DMS79 treated with DMSO at 0.1 percent for 48 hours (cell line): ENCODE measurements around the gene SARS2.
"Not testable (repeated sequence)": the region's sequence is repeated elsewhere in the genome, so short reads cannot be mapped to it uniquely, and the experiment has no call there.

Experiments
- DNase-seq: peaks from one replicate; lab custom pipeline; 2025; lab: John Stamatoyannopoulos, UW

SARS2 gene, protein sequence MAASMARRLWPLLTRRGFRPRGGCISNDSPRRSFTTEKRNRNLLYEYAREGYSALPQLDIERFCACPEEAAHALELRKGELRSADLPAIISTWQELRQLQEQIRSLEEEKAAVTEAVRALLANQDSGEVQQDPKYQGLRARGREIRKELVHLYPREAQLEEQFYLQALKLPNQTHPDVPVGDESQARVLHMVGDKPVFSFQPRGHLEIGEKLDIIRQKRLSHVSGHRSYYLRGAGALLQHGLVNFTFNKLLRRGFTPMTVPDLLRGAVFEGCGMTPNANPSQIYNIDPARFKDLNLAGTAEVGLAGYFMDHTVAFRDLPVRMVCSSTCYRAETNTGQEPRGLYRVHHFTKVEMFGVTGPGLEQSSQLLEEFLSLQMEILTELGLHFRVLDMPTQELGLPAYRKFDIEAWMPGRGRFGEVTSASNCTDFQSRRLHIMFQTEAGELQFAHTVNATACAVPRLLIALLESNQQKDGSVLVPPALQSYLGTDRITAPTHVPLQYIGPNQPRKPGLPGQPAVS

DNA sequence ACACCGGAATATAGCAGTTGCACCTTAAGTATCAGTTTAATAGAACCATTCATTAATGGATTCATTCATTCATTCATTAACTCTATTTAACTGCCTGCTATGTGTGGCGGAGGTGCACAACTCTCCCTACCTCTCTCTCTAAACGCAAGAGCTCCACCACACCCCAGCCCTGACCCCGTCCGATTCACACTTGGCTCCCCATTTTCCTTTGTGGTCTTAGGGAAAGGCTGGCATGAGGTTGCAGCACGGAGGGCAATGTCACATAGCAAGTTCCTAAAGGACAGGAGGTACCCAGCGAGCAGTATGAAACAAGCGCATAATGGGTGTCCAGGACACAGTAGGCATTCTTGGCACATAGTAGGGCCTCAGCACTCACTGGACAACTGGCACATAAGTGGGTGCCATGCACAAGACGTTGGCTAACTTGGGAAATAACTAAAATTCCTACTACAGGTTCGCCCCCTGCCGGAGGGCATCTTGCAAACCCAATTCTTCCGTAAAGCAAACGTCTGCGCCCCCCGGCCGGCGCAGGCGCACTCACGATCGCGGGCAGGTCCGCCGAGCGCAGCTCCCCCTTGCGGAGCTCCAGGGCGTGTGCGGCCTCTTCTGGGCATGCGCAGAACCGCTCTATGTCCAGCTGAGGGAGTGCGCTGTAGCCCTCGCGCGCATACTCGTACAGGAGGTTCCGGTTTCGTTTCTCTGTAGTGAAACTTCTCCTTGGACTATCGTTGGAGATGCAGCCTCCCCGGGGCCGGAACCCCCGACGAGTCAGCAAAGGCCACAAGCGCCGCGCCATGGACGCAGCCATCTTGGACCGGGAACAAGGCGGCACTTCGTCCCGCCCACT lies at the start of gene SARS2:
SARS2 (minus strand) TSS at position 835 of the 847 bp plus-strand sequence; CDS start at position 808, 27 bp downstream.
- DNase-seq, result peak; percentile 93

DNA sequence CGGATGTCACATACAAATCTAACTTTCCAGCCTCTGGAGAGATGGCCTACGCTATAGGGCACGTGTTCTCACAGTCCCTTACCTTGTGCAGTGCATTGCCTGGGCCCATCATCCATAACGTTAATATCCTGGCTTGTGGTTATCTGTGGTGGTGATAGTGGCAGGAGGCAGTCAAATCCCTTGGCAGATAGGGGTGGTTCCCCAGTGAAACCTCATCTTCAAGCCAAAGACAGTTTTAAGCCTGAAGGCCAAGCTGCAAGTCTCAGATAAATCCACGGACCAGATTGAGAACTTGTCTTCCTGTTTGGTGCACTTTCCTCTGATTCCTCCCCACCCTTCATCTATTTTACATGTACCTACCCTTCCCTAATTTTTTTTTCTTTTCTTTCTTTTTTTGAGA lies 49.2 kb upstream of the SARS2 start:
- DNase-seq, result no peak

DNA sequence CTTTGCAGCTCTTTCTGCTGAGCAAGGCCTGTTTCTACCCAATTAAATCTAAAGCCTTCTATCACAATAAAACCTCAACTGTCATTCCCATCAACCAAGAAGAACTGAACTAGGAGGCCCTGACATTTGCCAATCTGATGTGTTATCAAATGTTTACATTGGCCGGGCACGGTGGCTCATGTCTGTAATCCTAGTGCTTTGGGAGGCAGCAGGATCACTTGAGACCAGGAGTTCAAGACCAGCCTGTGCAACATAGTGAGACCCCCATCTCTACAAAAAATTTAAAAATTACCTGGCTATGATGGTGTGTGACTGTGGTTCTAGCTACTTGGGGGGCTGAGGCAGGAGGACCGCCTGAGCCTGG lies 47.7 kb upstream of the SARS2 start:
- DNase-seq, result no peak

DNA sequence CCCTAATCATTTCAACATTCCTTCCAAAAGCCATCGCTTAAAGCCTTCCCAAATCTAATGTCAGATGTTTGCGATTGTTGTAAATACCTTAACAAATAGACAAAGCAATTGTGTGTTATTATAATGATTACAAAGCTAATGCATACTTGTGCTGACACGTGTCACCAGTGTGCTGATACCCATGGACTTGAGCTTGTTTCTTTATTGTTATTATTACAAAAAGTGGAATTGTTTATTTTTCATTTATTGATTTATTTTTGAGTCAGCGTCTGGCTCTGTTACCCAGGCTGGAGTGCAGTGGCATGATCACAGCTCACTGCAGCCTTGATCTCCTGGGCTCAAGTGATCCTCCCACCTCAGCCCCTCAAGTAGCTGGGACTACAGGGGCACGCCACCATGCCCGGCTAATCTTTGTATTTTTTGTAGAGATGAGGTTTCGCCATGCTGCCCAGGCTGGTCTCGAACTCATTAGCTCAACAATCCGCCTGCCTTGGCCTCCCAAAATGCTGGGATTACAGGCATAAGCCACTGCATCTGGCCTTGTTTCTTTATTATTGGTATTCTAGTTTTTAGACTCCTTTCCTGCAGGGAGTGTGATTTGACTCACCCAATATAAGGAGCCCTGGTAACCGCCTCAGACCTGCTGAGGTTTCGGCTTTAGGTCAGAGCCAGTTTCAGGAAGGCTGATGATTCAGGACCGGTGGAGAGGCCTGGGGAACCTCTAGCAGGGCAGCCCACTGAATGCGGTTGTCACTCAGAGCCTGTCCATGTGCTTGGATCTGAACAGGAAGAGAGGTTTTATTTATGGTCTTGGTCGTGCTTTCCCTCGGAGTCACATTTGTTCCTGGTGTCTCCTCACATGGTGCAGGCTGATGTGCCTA lies 47.1 kb upstream of the SARS2 start:
- DNase-seq, result no peak

- no peak for DNase-seq
These were observed 45.3 kb upstream of the SARS2 start for GRCh38 chr19:38975861-38976271.

- DNase-seq, result no peak
These were observed 44.8 kb upstream of the SARS2 start, which contains the start of gene FBXO17 for GRCh38 chr19:38975214-38975860. FBXO17 (minus strand) TSS chr19:38975742; CDS start chr19:38950319, 25,423 bp downstream.

DNA sequence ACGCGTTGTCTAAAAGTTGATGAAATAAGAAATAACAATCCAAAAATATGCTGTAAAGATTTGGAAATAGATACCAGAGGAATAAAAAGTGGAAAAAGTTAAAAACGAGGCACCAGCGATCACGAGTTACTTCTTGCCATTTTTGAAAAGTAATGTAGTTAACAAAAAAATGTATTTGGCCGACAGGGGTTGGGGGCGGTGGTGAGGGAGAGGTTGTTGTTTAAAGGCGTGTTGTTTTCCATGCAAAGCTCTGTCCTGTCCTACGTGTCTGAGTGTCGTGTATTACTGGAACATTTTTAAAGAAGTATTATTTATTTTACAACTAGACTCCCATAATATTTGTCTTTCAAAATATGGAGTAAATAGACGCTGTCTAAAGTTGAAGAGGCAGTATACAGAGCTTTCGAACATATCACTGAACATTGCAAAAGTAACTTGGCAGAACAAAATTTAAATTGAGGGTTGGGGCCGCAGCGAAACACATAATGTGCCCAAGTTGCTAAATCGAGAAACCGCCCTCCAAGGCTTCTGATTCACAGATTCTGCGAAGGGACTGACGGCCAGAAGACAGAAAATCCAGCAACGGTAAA lies 44.2 kb upstream of the SARS2 start:
- no peak for DNase-seq

DNA sequence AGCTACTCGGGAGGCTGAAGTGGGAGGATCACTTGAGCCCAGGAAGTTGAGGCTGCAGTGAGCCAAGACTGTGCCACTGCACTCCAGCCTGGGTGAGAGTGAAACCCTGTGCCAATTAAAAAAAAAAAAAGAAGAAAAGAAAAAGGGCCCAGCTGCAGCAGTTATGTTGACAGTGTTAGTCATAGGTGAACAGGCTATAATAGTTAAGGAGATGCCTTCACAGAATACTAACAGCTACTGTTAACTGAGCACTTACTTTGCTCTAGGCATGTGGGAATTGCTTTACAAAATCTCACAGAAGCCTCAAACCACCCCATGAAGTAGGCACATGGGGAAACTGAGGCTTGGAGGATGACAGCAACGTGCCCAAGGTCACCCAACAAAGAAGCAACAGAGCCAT lies 41.1 kb upstream of the SARS2 start:
- no peak for DNase-seq

GRCh38 chr19:38970664-38971532 lies 40.3 kb upstream of the SARS2 start:
- no peak for DNase-seq

DNA sequence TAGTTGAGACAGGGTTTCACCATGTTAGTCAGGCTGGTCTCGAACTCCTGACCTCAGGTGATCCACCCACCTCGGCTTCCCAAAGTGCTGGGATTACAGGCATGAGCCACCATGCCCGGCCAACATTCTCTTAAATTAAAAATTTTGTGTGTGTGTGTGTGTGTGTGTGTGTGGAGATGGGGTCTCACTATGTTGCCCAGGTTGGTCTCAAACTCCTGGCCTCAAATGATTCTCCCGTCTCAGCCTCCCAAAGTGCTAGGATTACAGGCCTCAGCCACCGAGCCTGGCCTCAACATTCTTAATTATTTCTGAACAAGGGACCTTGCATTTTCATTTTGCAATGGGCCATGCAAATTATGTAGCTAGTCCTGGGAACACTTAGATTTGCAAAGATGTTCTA lies 35.6 kb upstream of the SARS2 start:
- not testable (repeated sequence) for DNase-seq

DNA sequence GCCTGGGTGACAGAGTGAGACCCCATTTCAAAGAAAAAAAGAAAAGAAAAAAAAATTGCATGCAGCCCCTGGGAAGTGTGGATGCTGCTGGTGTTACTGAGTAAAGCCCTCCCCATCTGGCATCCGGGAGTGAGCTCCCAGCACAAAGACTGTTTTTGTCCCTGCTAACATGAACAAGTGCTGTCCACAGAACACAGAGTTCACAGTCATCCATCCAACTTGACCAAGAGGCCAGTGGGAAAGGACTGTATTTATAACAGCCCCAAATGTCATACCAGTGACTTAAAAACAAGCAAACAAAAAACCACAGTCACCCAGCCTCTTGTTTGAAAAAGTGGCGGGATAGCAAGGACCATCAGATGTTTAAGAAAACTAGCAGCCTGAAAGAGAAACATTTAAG lies 34.2 kb upstream of the SARS2 start:
- no peak for DNase-seq

GRCh38 chr19:38959618-38960017 lies 29.1 kb upstream of the SARS2 start:
- no peak for DNase-seq

- no peak for DNase-seq
These were observed 27.7 kb upstream of the SARS2 start for GRCh38 chr19:38958301-38958700.

GRCh38 chr19:38956264-38956663 lies 25.7 kb upstream of the SARS2 start:
- no peak for DNase-seq

DNA sequence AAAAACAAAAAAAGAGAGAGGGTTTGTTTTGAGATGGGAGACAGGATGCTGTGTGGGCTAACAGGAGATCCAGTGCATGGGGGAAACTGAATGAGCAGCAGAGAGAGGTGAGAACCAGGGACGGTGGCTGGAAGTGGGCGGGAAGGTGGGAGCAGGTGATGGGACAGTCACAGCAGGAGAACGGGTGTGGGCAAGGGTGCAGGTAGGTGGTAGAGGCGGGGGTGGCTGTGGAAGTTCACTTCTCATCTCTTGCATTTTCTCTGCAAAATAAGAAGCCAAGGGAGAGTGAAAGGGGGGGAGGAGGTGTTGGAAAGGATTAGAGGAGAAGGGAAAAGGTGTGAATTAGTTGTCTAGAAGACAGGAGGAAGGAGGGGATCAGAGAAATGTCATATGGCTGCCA lies 23.1 kb upstream of the SARS2 start:
- DNase-seq, result no peak

GRCh38 chr19:38952395-38953165 lies 22.0 kb upstream of the SARS2 start:
- peak; percentile 54 for DNase-seq

DNA sequence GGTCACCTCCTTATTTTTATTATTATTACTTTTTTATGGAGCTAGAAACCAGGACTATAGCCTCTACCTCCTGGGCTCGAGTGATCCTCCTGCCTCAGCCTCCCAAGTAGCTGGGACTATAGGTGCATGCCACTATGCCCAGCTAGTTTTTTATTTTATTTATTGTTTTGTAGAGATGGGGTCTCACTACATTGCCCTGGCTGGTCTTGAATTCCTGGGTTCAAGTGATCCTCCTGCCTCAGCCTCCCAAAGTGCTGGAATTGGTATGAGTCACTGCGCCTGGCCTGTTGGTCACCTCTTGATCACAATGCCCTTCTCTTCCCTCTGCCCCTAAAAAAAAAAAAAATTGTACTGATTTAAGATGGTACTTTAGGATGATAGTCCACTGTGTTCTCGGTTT lies 20.6 kb upstream of the SARS2 start:
- no peak for DNase-seq

GRCh38 chr19:38949580-38950367 lies 19.2 kb upstream of the SARS2 start:
- peak; percentile 56 for DNase-seq
